ENCODE measurements around the gene EIPR1. TPM values are rescaled to one million over a fixed set of nuclear protein-coding genes. Genes with fewer than 3 reads are reported as not detected.

EIPR1 gene
- total RNA-seq: 10 to 100 TPM in 1 of 6 donors, 1 to 10 TPM in 5; 4.3 to 12.5 (median 6.4) TPM
- polyA plus RNA-seq: 10 to 100 TPM in 1 of 2 donors, 1 to 10 TPM in 1; 5.9 to 12.4 TPM

- FAIRE-seq: peak; percentile 67
- intact Hi-C loops (cut with DNase I): no loop called here
- Histone ChIP-seq H3K27me3 (no peaks in the 10 kb centered on the region), H3K4me1 (peaks cover 3 to 27% (median 5%) of the 10 kb centered on the region in 3 donors), H3K36me3 (peaks cover 0 to 4% (median 0%) of the 10 kb centered on the region in 3 donors), H3K4me3 (peak within 1 kb of the TSS; percentile 54 to 96 (median 73)), H3K9me3 (no peaks in the 10 kb centered on the region), H3K27ac (peak within 1 kb of the TSS; percentile 79 to 92 (median 83))
- ATAC-seq: peak; percentile 88 to 93 (median 90)
- WGBS, 2 donors: 1 to 2% methylated on average over 57 of the region's 57 CpGs
- peak; percentile 96 to 98 (median 97) for DNase-seq
- TF ChIP-seq CTCF (IDR thresholded peaks at IDR 0.05): peak in 1 of 4 donors; percentile 14
Observed at GRCh38 chr2:3377612-3378432, at the start of gene EIPR1. EIPR1 (minus strand) TSS chr2:3377818; CDS start chr2:3377689, 129 bp downstream.

- TF ChIP-seq CTCF (IDR thresholded peaks at IDR 0.05): no peak
- Histone ChIP-seq H3K27ac (no peak overlapping the region), H3K4me1 (no peaks in the 10 kb centered on the region), H3K36me3 (peaks cover 4 to 32% (median 9%) of the 10 kb centered on the region in 3 donors), H3K27me3 (no peaks in the 10 kb centered on the region), H3K4me3 (no peak overlapping the region), H3K9me3 (no peaks in the 10 kb centered on the region)
- FAIRE-seq (no peak), ATAC-seq (no peak), DNase-seq (no peak)
- intact Hi-C loops (cut with DNase I): loop anchor here in 1 of 3 donors (10.0 kb wide), 1 partner anchor 218 kb away; no protein-coding TSS in a partner anchor
- WGBS, 2 donors: 87 to 92% methylated on average over 6 of the region's 6 CpGs
Observed at GRCh38 chr2:3427272-3427671, 49.7 kb upstream of the EIPR1 start.

- no peak for DNase-seq
- no peaks in the 10 kb centered on the region for H3K27me3 ChIP-seq
- H3K4me1 ChIP-seq: no peaks in the 10 kb centered on the region
- no peak for ATAC-seq
- no peak overlapping the region for H3K27ac ChIP-seq
- no peak overlapping the region for H3K4me3 ChIP-seq
- 95 to 98% methylated on average over 14 of the region's 14 CpGs for WGBS, 2 donors
- H3K9me3 ChIP-seq: no peaks in the 10 kb centered on the region
- peaks cover 4 to 34% (median 9%) of the 10 kb centered on the region in 3 donors for H3K36me3 ChIP-seq
- no peak for FAIRE-seq
- intact Hi-C loops (cut with DNase I): loop anchor here in 1 of 3 donors (10.0 kb wide), 1 partner anchor 218 kb away; no protein-coding TSS in a partner anchor
- TF ChIP-seq CTCF (IDR thresholded peaks at IDR 0.05): no peak
Observed at GRCh38 chr2:3426615-3427014, 49.0 kb upstream of the EIPR1 start.

- Histone ChIP-seq H3K4me3 (no peak overlapping the region), H3K36me3 (peaks cover 4 to 34% (median 9%) of the 10 kb centered on the region in 3 donors), H3K27me3 (no peaks in the 10 kb centered on the region), H3K9me3 (no peaks in the 10 kb centered on the region), H3K4me1 (no peaks in the 10 kb centered on the region), H3K27ac (no peak overlapping the region)
- no peak for ATAC-seq
- 86 to 91% methylated on average over 9 of the region's 9 CpGs for WGBS, 2 donors
- FAIRE-seq: no peak
- no peak for DNase-seq
- intact Hi-C loops (cut with DNase I): loop anchor here in 1 of 3 donors (10.0 kb wide), 1 partner anchor 221 kb away; no protein-coding TSS in a partner anchor
- no peak for TF ChIP-seq CTCF (IDR thresholded peaks at IDR 0.05)
Observed at GRCh38 chr2:3424171-3424795, 46.7 kb upstream of the EIPR1 start.

Data from pancreas (tissue), 10 donors.